Activated CD8-positive, alpha-beta memory T cell treated with anti-CD3 and anti-CD28 coated beads, Interleukin-2, amount 10 ng/mL, durations not matched to agents 7 days and 5 days (primary cell): Measurements from ENCODE around the gene PASK. TPM values are rescaled to one million over a fixed set of nuclear protein-coding genes. Genes with fewer than 3 reads are reported as not detected.
A peak's percentile ranks its signal among the peaks of the same experiment; 100 is the strongest.
"Not testable (repeated sequence)": the region's sequence is repeated elsewhere in the genome, so short reads cannot be mapped to it uniquely, and the experiment has no call there.

Experiments used
- ATAC-seq: fragments of 150-1000 bp; cut with Tn5 transposase; one replicate; pipeline ENCODE4 v1.10.0; 2021; ENCODE audit warnings: moderate library complexity
- CTCF ChIA-PET: fragments of 350-600 bp; sonication (Branson Sonifier 250); formaldehyde crosslinking; loops from one replicate; lab custom pipeline; 2021; ENCODE audit warnings: antibody characterized with exemption; lab: Charles Lee
- DNase-seq: peaks from one replicate; pipeline ENCODE4 v3.0.0-alpha.2; 2020
- H3K27ac Mint-ChIP-seq: one replicate; pipeline ENCODE4 v1.8.0; 2021; ENCODE audit warnings: mild to moderate bottlenecking, mixed read lengths
- H3K27me3 Mint-ChIP-seq: one replicate; pipeline ENCODE4 v1.8.0; 2021; ENCODE audit warnings: mixed read lengths
- H3K36me3 Mint-ChIP-seq: one replicate; pipeline ENCODE4 v1.8.0; 2021; ENCODE audit warnings: mild to moderate bottlenecking, mixed read lengths
- H3K4me1 Mint-ChIP-seq: one replicate; pipeline ENCODE4 v1.8.0; 2021; ENCODE audit warnings: mixed read lengths
- H3K4me3 Mint-ChIP-seq: one replicate; pipeline ENCODE4 v1.8.0; 2021; ENCODE audit warnings: mild to moderate bottlenecking, moderate library complexity, mixed read lengths
- H3K9me3 Mint-ChIP-seq: one replicate; pipeline ENCODE4 v1.8.0; 2022; ENCODE audit warnings: low read depth, mixed read lengths
- total RNA-seq, 2 experiments: library from RNA; stranded (reverse); gene quantifications; one replicate each; pipeline ENCODE4 v1.2.3, GENCODE V29; 2021

PASK gene
- total RNA-seq: 10 to 100 TPM; 65.1 to 71.9 TPM

DNA sequence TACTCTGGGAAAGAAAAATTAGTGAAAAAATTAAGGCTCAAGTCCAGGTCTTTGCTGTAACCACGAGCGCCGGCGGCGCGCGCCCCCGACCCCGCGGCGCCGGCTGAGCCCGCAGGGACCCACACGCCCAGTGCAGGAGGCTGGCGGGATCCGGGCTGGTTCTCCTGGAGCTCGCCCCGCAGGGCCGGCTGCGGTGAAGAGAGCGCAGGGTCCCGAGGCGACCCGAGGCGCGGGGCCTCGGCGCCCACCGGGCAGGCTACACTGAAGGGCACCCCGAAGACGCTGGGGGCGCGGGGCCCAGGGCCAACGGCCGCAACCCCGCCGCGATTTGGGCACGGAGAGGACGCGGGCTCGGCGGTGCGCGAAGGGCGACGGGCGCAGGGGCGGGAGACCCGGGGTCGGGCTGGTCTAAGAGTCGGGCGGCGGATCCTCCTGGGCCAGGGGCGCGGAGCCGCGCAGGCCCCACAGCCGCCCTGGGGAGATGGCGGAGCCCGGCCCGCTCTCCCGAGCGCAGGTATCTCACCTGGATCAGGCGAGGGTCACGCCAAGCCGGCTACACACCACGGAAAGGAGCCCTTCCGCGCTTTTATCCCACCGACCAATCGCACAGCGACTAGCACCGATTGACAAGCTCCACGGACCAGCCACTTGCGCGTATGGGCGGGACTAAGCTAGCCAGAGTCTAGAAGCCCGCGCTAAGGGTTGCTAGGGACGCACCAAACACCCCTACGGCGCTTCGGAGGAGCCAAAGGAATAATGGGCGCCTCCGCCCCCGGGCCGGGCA, at the start of gene PASK:
TSS of gene PASK (minus strand) at position 582 of the 784 bp plus-strand sequence. CDS start 6,440 bp downstream, outside the sequence.
- Mint-ChIP-seq H3K4me1 (peaks cover 44% of the 10 kb centered on the region), H3K9me3 (no peaks in the 10 kb centered on the region), H3K36me3 (peaks cover 10% of the 10 kb centered on the region)

DNA sequence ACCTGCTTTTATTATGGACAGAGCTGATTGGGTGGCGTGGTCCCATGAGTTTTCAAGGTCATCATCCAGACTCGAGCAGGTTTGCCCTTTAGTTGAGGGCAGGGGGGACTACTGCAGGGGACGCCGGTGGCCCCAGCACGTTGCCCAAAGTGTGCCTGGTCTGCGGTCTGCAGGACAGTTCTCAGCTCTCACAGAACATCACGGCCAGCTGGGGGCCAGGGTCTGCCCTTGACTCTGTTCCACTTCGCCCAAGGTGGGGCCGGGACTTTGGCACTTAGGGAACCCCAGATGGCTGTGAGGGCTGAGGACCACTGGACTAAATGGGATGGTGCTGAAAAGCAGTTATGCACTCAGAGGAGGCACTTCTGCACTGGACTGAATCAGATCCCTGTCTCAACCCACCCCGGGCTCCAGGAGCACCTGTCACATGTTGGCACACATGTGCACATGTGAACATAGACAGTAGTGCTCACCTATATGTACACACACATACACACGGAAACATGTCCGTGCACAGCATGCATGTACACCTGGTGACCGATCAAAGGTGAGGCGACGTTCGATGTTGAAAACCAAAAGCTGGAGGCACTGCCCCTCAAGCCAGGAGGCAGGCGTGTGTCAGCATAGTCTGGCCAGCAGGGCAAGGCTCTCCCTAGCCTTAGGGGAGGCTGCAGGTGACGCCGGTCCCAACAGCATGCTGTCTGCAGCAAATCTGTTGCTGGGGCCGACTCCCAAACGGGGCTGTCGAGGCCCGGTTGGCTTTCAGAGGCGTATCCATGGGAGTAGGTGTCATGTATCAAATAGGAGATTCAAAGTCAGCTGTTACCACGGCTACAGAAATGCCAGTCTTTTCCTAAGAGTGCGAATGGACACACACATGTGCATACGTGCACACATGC, 49.4 kb upstream of the PASK start:
- ATAC-seq: no peak
- Mint-ChIP-seq H3K9me3 (no peaks in the 10 kb centered on the region), H3K36me3 (no peaks in the 10 kb centered on the region), H3K27me3 (no peaks in the 10 kb centered on the region), H3K4me3 (no peak overlapping the region), H3K27ac (no peak overlapping the region), H3K4me1 (peaks cover 2% of the 10 kb centered on the region)
- CTCF ChIA-PET: no interaction called here
- DNase-seq: no peak

More for the DNA sequence above, at the start of gene PASK:
- CTCF ChIA-PET: interaction anchor here (0.8 to 3.1 kb wide), 5 partner anchors 48 to 635 kb away, joined by 3 to 20 read pairs (median 3); partner anchors contain the start of gene MTERF4
- DNase-seq (peak; percentile 97), ATAC-seq (peak; percentile 85)
- Mint-ChIP-seq H3K27me3 (no peaks in the 10 kb centered on the region), H3K4me3 (peak within 1 kb of the TSS; percentile 89), H3K27ac (peak within 1 kb of the TSS; percentile 84)

DNA sequence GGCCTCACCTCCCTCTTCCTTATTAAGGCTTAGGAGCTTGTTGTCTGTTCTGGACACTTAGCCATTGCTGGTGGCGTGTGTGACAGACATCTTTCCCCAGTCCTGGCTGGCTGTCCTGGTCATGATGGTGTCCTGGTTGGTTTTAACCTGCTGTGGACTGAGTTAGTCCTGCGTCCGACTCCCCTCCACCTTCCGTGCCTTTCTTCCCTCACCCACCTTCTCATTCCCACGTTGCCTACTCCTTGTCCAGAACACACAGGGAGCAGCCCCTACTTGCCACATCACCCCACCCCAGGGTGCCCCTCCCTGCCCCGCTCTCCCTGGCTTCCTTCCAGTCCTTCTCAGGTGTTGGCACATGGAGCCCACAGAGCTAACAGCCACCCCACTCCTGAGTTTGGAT, 48.7 kb upstream of the PASK start:
- H3K9me3 Mint-ChIP-seq: no peaks in the 10 kb centered on the region
- CTCF ChIA-PET: no interaction called here
- ATAC-seq (no peak), DNase-seq (no peak)
- peaks cover 2% of the 10 kb centered on the region for H3K4me1 Mint-ChIP-seq
- no peak overlapping the region for H3K27ac Mint-ChIP-seq
- H3K27me3 Mint-ChIP-seq: no peaks in the 10 kb centered on the region
- no peak overlapping the region for H3K4me3 Mint-ChIP-seq
- no peaks in the 10 kb centered on the region for H3K36me3 Mint-ChIP-seq

DNA sequence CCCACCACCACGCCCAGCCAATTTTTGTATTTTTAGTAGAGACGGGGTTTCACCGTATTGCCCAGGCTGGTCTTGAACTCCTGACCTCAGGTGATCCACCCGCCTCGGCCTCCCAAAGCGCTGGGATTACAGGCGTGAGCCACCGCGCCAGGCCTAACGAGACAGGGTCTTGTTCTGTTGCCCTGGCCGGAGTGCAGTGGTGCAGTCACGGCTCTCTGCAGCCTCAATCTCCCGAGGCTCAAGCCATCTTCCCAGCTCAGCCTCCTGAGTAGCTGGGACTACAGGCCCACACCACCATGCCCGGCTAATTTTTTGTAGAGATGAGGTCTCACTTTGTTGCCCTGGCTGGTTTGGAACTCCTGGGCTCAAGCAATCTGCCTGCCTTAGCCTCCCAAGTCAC, 48.0 kb upstream of the PASK start:
- H3K27me3 Mint-ChIP-seq, H3K4me3 Mint-ChIP-seq, H3K36me3 Mint-ChIP-seq, CTCF ChIA-PET, ATAC-seq, H3K27ac Mint-ChIP-seq, DNase-seq, H3K9me3 Mint-ChIP-seq, H3K4me1 Mint-ChIP-seq: not testable (repeated sequence)

DNA sequence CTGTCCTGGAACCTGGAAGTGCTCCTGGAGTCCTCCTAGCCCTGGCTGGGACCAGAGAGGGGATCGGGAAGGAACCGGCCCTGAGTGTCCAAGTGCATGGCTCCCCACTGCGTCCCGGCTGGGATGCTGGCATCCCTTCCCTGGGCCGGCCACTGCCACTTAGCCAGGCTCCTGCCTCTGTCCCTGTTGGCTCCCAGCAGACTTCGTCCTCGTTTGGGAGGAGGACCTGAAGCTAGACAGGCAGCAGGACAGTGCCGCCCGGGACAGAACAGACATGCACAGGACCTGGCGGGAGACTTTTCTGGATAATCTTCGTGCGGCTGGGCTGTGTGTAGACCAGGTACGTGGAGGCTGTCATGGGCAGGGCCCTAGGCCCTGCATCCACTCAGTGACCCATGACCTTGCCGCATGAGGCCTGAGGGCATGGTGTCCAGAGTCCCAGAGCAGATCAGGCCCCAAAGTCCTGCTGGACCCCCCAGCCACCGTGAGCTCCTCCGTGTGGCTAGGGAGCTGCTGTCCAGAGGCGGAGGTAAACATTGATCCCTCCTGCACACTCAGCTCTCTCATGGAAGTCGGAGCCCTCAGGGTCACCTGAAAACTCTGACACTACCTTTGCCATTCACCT, 46.3 kb upstream of the PASK start:
- H3K27me3 Mint-ChIP-seq: no peaks in the 10 kb centered on the region
- CTCF ChIA-PET: no interaction called here
- no peak for ATAC-seq

DNA sequence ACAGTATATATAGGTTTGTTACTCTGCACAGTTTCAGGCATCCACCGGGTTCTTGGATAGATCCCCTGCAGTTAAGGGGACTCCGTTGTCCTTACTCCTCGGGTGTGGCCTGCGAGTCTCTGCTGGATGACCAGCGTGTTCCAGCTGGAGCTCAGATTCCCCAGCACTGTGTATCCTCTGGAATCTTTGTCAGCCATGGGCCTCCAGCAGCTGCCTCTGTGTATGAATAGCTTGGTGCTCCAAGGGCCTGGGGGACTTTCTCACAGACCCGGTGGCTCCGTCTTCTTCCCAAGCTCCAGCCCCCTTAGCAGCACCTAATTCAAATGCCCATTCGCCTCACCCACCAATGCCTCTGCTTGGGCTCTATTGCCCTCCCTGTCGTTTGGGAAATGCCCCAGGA, 45.5 kb upstream of the PASK start:
- DNase-seq (no peak), ATAC-seq (no peak)
- no peaks in the 10 kb centered on the region for H3K36me3 Mint-ChIP-seq
- CTCF ChIA-PET: no interaction called here
- H3K27ac Mint-ChIP-seq: no peak overlapping the region
- H3K9me3 Mint-ChIP-seq: no peaks in the 10 kb centered on the region
- H3K4me1 Mint-ChIP-seq: no peaks in the 10 kb centered on the region
- H3K4me3 Mint-ChIP-seq: no peak overlapping the region
- H3K27me3 Mint-ChIP-seq: no peaks in the 10 kb centered on the region

More for the DNA sequence above, 46.3 kb upstream of the PASK start:
- H3K9me3 Mint-ChIP-seq: no peaks in the 10 kb centered on the region
- H3K4me3 Mint-ChIP-seq: no peak overlapping the region
- H3K36me3 Mint-ChIP-seq: no peaks in the 10 kb centered on the region
- no peaks in the 10 kb centered on the region for H3K4me1 Mint-ChIP-seq
- DNase-seq: no peak
- H3K27ac Mint-ChIP-seq: no peak overlapping the region

DNA sequence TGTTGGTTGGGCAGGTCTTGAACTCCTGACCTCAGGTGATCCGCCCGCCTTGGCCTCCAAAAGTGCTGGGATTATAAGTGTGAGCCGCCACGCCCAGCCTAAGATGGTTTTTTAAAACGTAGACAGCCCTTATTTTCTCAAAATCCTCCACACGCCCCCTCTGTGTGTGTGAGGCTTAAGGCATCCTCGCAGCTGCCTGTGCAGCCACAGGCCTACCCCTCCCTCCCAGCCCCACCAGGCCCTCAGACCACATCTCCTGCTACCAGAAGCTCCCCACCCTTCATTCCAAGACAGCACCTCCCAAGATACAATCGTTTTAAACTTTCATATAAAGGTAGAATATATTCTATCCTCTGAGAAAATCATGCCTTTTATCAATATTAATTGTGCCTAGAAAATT, 44.0 kb upstream of the PASK start:
- H3K4me3 Mint-ChIP-seq: no peak overlapping the region
- H3K36me3 Mint-ChIP-seq: no peaks in the 10 kb centered on the region
- no peaks in the 10 kb centered on the region for H3K9me3 Mint-ChIP-seq
- no peak for DNase-seq
- H3K27me3 Mint-ChIP-seq: no peaks in the 10 kb centered on the region
- CTCF ChIA-PET: no interaction called here
- H3K27ac Mint-ChIP-seq: no peak overlapping the region
- ATAC-seq: no peak
- no peaks in the 10 kb centered on the region for H3K4me1 Mint-ChIP-seq

DNA sequence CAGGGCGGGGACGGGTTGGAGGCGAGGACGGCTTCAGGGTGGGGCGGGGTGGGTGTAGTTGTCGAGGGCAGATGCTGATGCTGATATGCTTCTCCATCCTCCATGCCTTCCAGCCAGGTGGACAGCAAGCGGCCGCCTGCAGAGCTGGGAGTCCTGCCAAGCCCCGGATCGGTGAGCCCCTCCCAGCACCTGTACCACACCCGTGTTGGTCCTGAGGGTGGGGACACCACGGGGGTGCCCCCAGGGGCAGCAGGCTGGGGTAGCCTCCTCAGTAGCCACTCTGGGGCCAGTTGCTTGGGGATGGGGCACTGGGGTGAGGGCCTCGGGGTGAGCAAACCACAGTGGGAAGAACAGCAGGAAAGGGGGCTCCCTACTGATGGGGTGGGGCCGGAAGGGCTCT, 41.8 kb upstream of the PASK start:
- Mint-ChIP-seq H3K4me1 (no peaks in the 10 kb centered on the region), H3K27me3 (no peaks in the 10 kb centered on the region), H3K9me3 (no peaks in the 10 kb centered on the region), H3K36me3 (no peaks in the 10 kb centered on the region), H3K27ac (no peak overlapping the region), H3K4me3 (no peak overlapping the region)
- CTCF ChIA-PET: no interaction called here
- ATAC-seq: no peak
- DNase-seq: no peak

DNA sequence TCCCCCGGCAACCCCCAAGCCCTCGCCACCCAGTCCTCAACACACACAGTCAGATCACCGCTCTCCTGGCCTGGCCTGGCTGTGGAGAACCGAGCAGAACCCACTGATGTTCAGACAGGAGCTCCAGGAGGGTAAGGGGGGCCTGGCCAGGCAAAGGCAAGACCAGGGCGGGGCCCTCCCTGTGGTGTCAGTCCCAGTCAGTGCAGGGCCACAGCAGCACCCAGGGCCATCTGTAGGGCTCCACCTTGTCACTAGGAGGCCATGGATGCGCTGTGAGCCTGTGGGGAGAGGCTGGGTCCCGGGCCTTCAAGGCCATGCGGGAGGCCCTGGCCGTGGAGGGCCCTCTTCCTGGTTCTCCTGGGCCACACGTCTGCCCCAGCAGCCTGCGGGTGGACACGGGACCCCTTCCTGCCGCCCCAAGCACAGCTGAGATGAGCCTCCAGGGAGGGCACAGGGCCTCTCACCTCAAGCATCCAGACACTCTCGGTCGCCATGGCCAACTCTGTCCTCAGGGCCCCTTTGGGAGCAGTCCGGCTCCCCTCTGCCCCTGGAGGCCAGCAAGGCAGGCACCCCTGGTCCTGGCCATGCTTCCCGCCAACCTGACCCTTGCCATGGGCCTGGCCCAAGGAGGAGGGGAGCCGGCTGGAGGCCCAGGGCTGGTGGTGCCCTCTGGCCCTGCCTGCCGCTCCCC, 41.2 kb upstream of the PASK start:
- Mint-ChIP-seq H3K4me3 (no peak overlapping the region), H3K36me3 (no peaks in the 10 kb centered on the region), H3K27ac (no peak overlapping the region), H3K4me1 (no peaks in the 10 kb centered on the region), H3K9me3 (no peaks in the 10 kb centered on the region), H3K27me3 (no peaks in the 10 kb centered on the region)
- no peak for DNase-seq
- CTCF ChIA-PET: no interaction called here
- peak; percentile 46 for ATAC-seq

DNA sequence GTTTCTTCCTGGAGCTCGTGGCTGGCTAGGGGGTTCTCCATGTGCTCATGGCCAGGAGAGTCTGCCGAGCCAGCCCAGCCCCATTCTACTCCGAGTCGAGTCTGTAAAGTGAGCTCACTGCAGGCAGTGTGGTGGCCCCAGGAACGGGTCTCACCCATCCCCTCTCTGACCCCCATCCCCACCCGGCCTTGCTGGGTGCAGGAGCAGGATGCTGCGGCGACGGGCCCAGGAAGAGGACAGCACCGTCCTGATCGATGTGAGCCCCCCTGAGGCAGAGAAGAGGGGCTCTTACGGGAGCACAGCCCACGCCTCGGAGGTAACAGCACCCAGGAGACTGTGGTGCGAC, 40.6 kb upstream of the PASK start:
- no peak for ATAC-seq
- H3K4me3 Mint-ChIP-seq: no peak overlapping the region

DNA sequence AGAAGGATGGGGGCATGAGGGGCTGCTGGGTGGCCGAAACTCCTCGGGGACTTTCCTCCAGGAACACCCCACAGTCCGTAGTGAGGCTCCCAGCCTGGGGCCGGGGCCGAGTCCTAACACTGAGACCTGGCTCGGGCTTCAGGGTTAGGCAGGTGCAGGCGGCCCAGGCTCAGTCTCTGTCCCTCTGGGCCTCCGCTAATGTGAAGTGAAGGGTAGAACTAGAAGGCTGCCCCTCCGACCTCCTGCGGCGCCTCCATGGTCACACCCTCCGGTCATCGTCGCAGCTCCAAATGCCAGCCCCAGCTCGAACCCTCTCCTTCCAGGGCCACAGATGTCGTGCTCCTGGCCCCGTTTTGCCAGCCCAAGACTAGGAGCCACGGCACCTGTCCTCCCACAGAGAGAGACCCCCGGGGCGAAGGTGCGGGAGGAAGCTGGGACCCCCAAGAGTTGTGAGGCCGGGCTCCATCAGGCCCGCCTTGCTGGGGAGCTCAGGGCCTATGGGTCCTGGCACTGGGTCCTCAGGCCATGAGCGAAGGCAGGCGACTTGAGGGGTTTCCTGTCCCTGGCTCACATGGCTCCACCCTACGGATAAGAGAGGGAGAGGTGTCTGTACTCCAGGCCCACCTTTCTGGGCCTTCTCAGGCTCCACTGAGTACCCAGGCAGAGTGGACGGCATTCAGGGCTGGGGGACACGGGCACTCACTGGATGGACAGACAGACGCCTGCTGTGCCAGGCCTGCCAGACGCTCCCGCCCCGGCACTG, 40.0 kb upstream of the PASK start:
- Mint-ChIP-seq H3K27ac (no peak overlapping the region), H3K9me3 (no peaks in the 10 kb centered on the region), H3K27me3 (no peaks in the 10 kb centered on the region), H3K4me3 (no peak overlapping the region), H3K36me3 (no peaks in the 10 kb centered on the region), H3K4me1 (no peaks in the 10 kb centered on the region)
- DNase-seq (no peak), ATAC-seq (no peak)
- CTCF ChIA-PET: no interaction called here

More for the DNA sequence above, 40.6 kb upstream of the PASK start:
- no peak for DNase-seq
- H3K27ac Mint-ChIP-seq: no peak overlapping the region
- no peaks in the 10 kb centered on the region for H3K27me3 Mint-ChIP-seq
- H3K9me3 Mint-ChIP-seq: no peaks in the 10 kb centered on the region
- no peaks in the 10 kb centered on the region for H3K36me3 Mint-ChIP-seq
- no peaks in the 10 kb centered on the region for H3K4me1 Mint-ChIP-seq
- CTCF ChIA-PET: no interaction called here

DNA sequence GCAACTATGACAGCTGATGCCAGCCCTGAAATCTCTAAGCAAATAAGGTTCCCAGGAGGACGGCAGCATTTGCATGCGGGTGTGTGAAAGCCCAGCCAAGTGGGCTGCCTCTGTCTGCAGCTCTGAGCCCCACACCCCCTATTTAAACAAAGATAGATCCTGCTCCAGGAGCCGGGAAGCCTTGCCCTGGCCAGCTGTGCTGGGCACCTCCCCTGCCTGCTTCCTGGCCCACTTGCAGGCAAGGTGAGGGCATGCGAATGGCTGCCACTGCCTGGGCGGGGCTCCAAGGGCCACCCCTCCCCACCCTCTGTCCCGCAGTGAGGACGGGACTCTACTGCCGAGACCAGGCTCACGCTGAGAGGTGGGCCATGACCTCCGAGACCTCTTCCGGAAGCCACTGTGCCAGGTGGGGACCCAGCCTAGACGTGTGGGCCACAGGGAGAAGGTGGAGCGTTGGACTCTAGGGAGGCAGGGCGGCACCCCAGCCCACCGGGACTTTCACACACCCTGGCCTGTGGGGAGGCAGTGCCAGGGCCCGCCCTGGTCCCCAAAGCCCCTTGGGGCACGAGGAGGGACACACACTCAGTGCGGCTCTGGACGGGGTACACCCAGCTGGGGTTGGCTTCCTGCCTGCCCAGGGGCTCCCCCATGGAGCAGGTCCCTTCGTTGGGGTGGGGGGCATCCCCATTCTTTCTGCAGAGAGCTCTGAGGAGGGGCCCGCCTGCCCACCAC, 39.3 kb upstream of the PASK start, which contains the start of gene ANO7:
TSS of gene ANO7 (plus strand) at position 317 of the 732 bp plus-strand sequence. CDS start 1,387 bp downstream, outside the sequence.
- H3K36me3 Mint-ChIP-seq: no peaks in the 10 kb centered on the region
- H3K27me3 Mint-ChIP-seq: no peaks in the 10 kb centered on the region
- H3K4me1 Mint-ChIP-seq: no peaks in the 10 kb centered on the region
- no peak within 1 kb of the TSS for H3K27ac Mint-ChIP-seq
- no peaks in the 10 kb centered on the region for H3K9me3 Mint-ChIP-seq
- ATAC-seq: no peak
- no peak for DNase-seq
- CTCF ChIA-PET: no interaction called here
- H3K4me3 Mint-ChIP-seq: no peak within 1 kb of the TSS
